Right lobe of liver (tissue), 4 donors: ENCODE data around the gene ABCC5.

Experiments used
- POLR2A ChIP-seq: fragments of 450-650 bp; IDR thresholded peaks from one replicate; pipeline ENCODE4 v1.6.1; 2017; ENCODE audit warnings: antibody characterized with exemption, mild to moderate bottlenecking
- TF ChIP-seq, protein P1 (sequence below), 4 donors: fragments of 200-600 bp in 3 of 4; fragments of 450-650 bp in 1 of 4; IDR thresholded peaks; one replicate each; pipeline versions ENCODE4 v1.5.1 to v1.8.0; 2016 to 2022; ENCODE audit warnings: antibody characterized with exemption in 4 of 4, mild to moderate bottlenecking in 2 of 4
- donor health status: DM: no; HTN: no; CAD: no.
- donor health status: DM: no; HTN: no; CAD: no.
- donor health status: DM: no; HTN: yes; CAD: no.

- TF ChIP-seq, protein P1, sequence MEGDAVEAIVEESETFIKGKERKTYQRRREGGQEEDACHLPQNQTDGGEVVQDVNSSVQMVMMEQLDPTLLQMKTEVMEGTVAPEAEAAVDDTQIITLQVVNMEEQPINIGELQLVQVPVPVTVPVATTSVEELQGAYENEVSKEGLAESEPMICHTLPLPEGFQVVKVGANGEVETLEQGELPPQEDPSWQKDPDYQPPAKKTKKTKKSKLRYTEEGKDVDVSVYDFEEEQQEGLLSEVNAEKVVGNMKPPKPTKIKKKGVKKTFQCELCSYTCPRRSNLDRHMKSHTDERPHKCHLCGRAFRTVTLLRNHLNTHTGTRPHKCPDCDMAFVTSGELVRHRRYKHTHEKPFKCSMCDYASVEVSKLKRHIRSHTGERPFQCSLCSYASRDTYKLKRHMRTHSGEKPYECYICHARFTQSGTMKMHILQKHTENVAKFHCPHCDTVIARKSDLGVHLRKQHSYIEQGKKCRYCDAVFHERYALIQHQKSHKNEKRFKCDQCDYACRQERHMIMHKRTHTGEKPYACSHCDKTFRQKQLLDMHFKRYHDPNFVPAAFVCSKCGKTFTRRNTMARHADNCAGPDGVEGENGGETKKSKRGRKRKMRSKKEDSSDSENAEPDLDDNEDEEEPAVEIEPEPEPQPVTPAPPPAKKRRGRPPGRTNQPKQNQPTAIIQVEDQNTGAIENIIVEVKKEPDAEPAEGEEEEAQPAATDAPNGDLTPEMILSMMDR (IDR thresholded peaks at IDR 0.05) = no peak
- TF ChIP-seq POLR2A = no peak
Observed at GRCh38 chr3:184016169-184016570, 1.5 kb downstream of the ABCC5 start.
